GF-D8 (cell line): ENCODE results near the gene MED10.
"Not testable (repeated sequence)": the region's sequence is repeated elsewhere in the genome, so short reads cannot be mapped to it uniquely, and the experiment has no call there.

Experiments used
- DNase-seq: peaks from one replicate; lab custom pipeline; 2025; lab: John Stamatoyannopoulos, UW

The MED10 gene

DNA sequence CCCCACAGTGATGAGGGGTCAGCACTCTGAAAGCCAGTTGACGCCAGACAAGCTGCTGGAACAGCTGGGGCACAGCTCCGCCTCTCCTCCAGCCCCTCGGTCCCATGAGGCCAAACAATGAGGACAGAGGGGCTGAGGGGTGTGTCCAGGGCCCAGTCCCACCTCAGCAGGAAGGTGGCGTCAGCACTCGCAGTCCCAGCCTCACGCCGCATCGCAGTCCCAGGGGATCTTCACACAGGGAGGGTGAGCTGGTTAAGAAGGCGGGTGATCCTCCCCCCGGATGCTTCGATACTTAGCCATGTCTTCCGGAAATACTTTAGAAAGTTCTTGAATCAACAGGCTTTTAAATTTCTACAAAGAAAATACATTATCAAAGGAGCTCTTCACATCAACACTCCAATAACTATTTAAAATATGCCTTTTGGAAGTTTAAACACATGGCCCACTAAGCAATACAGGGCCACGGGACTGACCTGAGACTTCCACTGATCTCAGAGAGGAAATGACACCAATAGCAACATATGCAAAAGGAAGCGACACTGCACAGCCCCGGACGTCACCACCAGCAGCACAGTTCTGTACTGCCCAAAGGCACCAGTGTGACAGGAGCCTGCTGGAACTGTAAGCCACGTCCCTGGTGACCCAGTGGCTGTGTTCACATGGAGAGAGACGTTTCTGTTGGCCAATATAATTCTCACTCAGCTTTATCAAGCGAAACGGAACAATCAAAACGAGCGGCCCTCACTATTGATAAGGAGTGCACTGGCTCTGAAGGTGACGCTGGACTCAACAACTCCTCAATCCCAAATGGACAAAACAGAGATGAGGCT, 5.9 kb downstream of the MED10 start:
- no peak for DNase-seq

GRCh38 chr5:6371079-6371810, 7.1 kb downstream of the MED10 start:
- no peak for DNase-seq

DNA sequence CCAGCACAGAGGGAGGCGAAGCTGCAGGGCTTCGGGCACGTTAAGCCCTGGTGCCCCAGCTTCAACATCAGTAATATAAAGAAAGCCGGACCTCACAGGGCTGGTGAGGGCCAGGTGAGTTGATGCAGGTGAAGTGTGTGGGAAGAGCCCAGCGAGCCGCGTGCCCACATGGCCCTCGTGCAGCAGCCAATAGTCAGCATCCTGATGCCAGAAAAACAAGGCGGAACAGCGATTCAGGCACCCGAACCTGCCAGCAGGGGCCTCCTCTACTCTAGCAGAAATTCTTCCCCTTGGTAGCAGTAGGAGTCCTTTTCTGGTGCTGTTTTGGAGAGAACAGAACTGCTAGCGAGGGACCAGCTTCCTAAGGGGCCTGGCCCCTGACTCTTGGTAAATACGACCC, 7.8 kb downstream of the MED10 start:
- DNase-seq, result no peak

- DNase-seq, result peak; percentile 15
Observed at GRCh38 chr5:6365977-6366590, 12.3 kb downstream of the MED10 start.

GRCh38 chr5:6365142-6365976, 13.0 kb downstream of the MED10 start:
- DNase-seq, result no peak

- not testable (repeated sequence) for DNase-seq
Observed at GRCh38 chr5:6363454-6364011, 14.8 kb downstream of the MED10 start.

DNA sequence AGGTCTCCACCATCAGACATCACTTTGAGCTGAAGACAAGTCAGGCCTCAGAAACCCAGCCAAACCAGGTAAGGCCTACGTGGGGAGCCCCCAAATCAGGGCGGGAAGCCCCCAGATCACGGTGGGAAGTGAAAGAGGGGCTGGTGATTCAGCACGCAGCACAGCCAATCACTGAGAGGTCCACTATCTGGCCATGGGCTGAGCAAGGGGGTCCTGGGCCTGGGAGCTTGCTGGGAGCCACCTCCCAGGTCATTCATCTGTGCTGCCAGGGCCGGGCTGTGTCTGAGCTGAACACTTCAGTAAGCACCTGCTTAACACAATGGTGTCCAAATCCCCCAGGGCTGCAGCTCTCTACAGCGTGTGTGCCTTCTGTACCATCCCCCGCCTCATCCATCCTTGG, 15.5 kb downstream of the MED10 start:
- no peak for DNase-seq

- DNase-seq, result no peak
Observed at GRCh38 chr5:6361101-6361500, 17.2 kb downstream of the MED10 start.

DNA sequence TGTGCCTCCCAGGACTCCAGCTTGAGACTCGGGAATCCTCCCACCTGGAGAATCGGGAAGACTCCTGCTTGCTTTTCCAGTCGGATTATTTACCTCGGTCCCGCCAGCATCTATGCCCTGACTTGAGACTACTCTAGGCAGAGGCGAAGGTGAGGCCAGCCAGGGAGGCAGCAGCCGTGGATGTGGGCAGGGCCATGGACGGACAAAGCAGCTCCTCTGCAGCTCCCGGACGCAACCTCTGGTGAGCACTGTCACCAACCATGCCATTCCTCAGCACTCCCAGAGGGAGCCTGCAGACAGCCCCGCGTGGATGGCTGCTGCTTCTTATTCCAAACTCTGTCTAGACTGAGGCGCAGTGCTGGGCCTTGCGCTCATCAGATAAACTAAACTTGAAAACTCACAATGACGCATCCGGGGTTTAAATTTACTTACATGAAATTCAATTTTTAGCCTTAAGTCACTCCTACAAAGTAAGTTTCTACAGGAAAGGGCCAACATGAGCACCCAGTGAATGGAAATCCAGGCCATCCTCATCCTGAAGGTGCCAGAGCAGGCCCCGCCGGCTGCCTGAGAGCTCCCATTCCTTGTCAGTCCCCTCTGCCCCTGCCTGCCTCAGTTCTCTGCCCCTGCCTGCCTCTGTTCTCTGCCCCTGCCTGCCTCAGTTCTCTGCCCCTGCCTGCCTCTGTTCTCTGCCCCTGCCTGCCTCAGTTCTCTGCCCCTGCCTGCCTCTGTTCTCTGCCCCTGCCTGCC, 17.8 kb downstream of the MED10 start:
- DNase-seq, result no peak

GRCh38 chr5:6359555-6360322, 18.6 kb downstream of the MED10 start:
- DNase-seq, result peak; percentile 7

DNA sequence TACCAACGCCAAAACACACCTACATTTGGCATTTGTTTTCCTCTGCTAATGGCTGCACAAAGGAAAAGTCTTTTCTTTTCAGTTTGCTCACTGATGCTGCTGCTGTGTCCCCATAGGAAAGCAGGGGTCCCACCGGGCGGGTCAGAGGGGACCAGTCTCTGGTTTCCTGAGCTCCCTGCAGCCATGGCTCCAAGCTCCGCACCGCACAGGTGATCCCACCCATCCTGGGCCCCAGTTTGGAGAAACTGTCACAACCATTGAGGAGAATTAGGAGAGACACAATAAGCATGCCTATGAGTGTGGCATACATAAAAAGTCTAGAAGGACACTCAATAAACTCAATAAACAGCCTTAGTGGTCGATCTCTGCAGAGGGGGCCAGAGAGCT, 19.9 kb downstream of the MED10 start:
- no peak for DNase-seq

DNA sequence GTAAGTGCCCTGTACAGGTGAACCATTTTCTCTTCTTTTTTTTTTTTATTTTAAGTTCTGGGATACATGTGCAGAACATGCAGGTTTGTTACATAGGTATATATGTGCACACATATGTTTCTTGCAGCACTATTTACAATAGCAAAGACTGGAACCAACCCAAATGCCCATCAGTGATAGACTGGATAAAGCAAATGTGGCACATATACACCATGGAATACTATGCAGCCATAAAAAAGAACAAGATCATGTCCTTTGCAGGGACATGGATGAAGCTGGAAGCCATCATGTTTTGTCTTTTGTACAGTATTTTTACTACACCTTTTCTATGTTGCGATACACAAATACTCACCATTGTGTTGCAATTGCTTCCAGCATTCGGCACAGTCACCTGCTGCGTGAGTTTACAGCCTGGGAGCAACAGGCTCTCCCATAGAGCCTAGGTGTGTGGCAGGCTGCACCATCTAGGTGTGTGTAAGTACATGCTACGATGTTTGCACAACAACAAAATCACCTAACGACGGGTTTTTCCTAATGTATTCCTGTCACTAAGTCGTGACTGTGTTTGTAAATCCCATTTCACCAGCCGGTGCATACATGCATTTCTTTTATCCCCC, 20.4 kb downstream of the MED10 start:
- DNase-seq, result not testable (repeated sequence)

- no peak for DNase-seq
Observed at GRCh38 chr5:6356578-6357164, 21.7 kb downstream of the MED10 start.

DNA sequence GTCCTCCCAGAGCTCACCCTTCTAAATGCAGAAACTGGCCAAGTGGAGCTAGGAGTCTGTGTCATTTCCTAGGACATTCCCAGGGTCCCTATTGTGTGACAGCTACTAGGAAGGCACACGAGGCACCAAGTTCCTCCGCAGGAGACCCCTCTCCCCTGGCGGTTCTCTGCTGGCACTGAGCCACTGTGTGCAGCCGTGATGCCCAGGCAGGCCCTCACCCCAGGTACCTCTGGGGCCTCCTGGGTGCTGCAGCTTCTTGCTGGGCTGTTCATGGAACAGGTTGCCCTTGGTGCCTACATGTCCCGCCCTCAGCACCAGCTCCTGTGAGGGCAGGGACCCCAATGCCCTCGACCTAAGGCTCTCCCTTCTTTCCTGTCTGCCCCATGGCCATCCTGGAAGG, 23.1 kb downstream of the MED10 start:
- no peak for DNase-seq

- DNase-seq, result no peak
Observed at GRCh38 chr5:6354848-6355247, 23.5 kb downstream of the MED10 start.

DNA sequence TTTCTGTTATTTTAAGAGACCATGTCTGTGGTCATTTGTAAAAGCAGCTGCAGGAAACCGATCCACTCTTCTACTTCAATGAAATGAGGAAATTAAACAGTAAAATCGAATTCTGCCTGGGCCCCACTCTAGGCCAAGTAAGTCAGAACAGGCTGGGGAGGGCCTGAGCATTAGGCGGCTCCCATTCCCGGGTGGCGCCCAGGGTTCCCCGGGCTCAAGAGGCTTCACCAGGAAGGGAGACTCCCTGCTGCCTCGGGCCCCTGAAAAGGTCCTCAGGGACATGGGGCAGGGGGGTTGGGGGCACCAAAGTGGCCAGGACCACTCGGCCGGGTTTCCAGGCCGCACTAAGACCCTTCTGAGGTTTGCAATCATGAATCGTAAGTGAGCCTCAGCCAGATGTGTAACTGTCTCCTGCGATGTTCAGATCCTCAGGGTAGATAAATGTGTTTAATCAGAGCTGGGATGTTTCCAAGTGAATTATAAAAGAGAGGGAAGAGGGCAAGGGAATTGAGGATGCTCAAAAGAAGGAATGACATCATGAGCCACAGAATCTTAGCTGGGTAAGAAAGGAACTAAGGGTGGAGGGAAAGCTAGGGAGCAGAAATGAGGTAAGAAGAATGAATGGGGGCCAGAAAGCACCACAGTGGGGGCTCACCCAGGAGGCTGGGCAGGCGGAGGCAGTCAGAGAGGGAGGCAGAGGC, 24.6 kb downstream of the MED10 start:
- DNase-seq, result no peak

- DNase-seq, result no peak
Observed at GRCh38 chr5:6350277-6351090, 27.9 kb downstream of the MED10 start.

DNA sequence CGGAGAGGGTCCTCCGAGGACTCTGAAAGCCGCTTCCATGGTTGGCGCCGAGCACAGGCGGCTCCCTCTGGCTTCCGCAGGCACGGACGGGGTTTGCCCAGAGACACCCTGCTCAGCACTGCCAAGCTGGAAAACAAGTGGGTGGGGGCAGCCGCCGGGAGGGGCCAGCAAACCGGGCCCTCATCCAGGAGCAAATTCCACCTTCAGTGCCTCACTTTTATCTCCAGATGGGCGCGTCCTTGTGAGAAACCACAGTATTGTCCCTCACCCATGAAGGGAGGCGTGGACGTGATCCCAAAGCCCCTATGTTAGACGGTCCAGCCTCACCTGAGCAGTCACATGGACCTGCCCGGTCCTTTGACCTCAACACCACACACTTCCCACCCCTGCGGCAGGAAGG, 29.0 kb downstream of the MED10 start:
- DNase-seq, result no peak
